Skeletal muscle cell (primary cell): Measurements from ENCODE around the gene ARID2.

Experiments
- DNase-seq: peaks from one replicate; pipeline ENCODE4 v3.0.0-alpha.2; 2010; ENCODE audit warnings: low read depth
- H3K4me3 ChIP-seq: 2 replicates; pipeline ENCODE4 v1.5.1; 2011; ENCODE audit warnings: low read depth, mild to moderate bottlenecking, control low read depth, low read length, moderate library complexity

The ARID2 gene

DNA sequence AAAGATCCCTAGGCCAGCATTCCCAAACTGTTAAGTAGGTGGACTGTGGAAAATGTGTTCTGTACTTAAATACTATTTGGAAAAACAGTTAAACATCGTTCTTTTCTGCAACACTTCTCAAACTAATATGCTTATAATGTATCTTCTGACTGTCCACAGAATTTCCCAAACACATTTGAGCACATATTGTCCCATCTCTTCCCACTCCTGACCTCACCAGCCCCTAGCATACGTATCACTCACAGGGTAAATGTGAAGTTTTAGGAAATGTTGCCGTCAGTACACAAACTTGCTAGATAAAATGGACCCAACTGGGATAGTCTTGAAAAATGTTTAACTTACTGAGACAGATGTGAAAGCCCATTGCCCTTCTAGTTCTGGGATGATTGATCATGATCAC is 27.7 kb downstream of the ARID2 start:
- H3K4me3 ChIP-seq: no peak overlapping the region
- no peak for DNase-seq

DNA sequence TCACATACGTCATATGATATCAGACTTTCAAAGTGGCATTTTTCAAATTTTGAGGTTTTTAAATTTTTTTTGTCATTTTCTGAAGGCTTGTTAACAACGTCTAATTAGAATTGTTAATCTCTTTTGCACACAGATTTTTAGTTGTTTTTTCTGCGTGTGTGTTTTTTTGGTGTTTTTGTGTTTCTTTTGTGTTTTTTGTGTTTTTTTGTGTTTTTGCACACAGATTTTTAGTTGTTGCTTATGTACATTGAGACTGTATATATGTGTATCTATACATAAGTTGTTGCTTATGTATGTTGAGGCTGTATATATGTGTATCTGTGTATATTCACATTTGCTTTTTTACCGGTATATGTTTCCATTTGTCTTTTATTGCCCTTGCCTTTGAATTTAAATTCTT is 30.8 kb downstream of the ARID2 start:
- DNase-seq: no peak
- H3K4me3 ChIP-seq: no peak overlapping the region

DNA sequence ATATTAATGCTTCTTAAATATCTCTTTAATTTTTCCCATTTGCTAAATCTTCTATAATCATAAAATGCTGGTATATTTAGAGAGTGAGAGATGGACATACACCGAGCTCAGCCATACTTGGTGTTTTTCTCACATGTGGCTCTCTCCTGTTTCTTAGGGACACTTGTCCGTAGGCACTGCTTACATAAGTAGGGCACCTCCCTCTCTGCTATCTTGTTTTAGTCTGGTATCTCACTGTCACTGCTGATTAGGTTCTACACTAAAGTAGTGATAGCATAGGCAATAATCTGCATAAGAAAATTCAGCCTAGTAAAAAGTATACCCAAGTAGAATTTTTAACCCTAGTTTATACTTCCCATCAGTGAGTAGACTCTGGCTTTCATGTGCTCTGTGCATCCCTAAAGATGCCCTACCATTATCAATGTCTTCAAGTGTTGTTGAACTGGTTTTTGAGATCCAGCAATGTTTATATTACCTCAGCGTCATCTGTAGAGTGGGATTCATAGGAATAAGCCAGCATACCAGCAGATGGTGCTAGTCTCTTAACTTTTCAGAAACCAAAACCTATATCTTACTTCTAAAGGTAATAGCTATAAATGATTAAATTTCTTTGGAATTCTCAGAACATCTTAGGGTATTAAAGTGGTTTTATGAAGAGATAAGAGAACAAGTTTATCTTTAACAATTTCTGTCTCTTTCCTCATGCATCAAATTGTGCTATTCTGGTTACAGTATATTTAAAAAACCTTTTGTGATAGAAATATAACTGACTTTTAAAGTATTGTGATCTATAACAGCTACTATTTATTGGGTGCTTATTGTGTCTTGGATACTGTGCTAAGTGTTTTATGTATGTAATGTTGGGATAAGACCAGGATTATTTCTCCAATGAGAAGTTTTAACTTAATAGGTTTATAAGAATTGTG is 32.9 kb downstream of the ARID2 start:
- DNase-seq: peak; percentile 20
- H3K4me3 ChIP-seq: no peak overlapping the region

DNA sequence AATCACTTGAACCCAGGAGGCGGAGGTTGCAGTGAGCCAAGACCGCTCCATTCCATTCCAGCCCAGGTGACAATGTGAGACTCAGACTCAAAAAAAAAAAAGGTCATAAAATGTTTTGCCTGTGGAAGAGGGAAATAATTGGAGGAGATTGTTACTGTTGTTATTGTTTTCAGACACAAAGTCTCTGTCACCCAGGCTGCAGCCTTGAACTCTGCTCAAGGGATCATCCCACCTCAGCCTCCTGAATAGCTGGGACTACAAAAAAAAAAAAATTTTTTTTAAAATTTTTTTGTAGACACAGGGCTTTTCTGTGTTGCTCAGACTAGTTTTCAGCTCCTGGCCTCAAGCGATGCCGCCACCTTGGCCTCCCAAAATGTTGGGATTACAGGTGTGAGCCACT is 33.9 kb downstream of the ARID2 start:
- no peak for DNase-seq
- H3K4me3 ChIP-seq: no peak overlapping the region

DNA sequence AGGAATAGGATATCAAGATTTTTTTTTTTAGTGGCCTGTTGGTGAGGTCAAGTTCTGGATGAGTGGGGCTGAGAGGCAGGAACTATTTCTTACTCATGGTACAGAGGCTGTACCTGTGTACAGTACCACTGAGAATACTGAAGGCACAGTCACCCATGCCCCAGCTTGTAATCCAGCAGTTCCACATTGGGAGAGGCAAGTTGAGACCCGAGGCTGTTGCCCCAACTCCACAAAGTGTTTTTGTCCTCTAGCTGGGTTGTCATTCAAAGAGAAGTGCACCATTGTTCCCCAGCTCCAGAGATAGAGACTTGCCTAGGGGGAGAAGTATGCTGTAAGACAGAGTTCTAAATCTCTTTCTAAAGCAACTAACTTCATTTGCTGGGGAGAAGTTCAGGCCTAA is 38.7 kb downstream of the ARID2 start:
- no peak overlapping the region for H3K4me3 ChIP-seq
- no peak for DNase-seq

DNA sequence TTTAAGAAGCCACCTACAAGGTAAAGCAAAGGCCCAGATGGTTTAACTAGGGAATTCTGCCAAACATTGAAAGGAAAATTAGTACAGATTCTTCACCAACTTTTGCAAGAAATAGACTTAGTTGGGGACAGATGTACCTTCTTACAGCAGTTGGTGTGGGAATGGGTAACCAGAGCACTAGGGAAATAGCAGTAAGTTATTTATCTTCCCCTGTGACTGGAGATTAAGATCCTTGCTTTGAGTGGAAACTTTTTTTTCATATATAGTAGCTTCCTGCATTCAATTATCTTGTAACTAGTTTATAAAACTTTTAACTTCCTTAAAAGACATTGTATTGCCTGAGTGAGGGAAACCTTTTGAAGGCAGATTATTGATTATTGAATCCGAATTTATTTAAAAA is 44.2 kb downstream of the ARID2 start:
- DNase-seq: no peak

DNA sequence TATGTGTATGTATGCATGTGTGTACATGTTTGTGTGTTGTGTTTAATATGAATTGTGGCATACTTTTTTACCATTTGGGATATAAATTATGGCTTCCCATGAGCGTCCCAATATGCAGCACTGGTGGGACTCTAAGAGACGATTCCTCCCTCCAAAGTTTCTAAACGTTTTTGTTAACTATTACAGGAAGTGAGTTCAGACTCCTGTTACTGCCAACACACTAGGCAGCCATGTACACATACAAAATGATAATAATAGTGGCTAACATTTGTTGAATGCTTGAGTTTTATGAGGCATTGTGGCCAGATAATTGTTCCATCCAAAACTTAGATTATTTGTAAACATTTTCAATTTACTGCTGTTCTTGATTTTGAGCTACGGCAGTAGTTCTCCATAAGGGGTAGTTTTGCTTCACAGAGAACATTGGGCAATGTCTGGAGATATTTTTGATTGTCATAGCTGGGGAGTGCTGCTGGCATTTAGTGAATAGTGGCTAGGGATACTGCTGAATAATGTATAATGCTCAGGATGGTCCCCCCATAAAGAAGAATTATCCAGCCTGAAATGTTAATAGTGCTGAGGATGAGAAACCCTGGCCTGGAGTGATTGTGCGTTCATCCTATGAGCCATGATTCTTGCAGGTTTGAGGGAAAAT is 45.1 kb downstream of the ARID2 start:
- no peak overlapping the region for H3K4me3 ChIP-seq
- no peak for DNase-seq

More for the DNA sequence above, 44.2 kb downstream of the ARID2 start:
- no peak overlapping the region for H3K4me3 ChIP-seq

DNA sequence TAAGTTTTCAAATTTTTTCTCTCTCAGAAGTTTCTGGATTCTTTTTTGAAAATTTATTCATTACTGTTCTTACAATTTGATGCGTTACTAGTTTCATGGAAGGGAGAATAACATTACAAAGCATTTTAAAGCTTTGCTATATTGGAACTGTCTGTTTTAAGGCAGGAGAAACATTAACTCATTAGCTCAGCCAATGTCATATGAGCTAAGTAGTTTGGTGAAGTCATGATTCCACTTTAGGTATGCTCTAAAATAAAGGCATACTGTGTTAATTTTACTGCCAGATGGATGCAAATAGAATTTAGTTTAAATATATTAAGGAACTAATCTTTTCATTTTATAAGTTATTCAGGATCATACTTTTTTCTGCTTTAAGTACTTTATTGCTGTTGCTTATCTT is 46.0 kb downstream of the ARID2 start:
- DNase-seq: no peak
- no peak overlapping the region for H3K4me3 ChIP-seq

DNA sequence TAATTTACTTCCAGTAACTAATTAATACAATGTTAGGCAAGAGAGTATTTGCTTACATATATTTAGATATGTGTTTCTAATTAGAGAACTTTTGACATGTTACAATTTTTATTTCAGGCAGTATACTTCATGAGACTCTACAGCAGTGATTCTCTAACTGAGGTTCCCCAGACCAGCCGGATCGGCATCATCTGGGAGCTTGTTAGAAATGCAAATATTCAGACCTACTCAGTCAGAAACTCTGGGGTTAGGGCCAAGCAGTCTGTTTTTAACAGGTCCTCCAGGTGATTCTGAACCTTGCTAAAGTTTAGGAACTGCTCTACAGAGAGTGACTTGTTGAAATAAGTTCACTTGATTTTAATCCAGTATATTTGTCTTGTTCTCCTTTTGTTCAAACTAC is 46.5 kb downstream of the ARID2 start:
- no peak overlapping the region for H3K4me3 ChIP-seq
- no peak for DNase-seq

DNA sequence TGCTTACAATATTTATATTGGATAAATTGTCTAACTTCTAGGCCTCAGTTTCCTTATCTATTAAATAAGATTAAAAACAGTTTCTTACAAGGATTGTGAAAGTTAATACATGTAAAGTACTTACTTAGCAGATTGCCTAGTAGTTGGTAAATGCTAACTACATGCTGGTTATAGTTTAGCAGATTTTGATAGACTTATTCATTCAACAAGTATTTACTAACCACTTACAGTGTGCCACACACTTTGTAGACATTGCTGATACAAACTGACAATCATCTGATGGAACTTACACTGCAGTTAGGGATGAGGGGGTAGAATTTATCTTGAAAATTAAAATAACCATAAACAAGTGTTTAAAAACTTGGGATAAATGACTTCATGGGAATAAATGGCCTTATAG is 50.4 kb downstream of the ARID2 start:
- no peak for DNase-seq
- no peak overlapping the region for H3K4me3 ChIP-seq

DNA sequence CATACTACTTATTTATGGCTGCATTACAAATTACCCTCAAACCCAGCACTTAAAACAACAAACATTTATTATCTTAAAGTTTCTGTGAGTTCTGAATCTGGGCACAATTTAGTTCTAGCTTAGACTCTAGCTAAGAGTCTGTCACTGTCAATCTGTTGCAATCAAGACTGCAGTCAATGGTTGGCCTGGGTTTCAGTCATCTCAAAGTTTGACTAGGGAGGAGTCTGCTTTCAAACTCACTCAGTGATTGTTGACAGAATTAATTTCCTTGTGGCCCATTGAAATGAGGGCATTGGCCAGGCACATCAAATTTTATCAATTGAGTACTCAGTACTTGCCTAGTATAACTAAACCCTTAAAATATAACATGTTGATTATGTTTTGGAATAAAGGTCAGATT is 51.6 kb downstream of the ARID2 start:
- no peak for DNase-seq

DNA sequence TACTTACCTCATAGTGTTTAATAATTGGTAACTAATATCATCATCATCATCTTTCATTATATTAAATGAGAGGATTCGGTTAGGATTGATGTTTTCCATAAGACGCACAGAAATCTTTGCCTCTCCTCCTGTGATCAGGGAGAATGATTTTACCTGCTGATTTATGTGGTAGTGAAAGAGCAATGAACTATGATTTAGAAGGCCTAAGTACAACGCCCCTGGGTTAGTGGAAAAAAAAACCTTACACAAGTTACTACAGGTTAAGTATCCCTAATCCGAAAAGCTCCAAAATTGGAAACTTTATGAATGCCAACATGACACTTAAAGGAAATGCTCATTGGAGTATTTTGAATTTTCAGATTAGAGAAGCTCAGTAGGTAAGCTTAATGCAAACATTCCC is 55.8 kb downstream of the ARID2 start:
- no peak for DNase-seq
- no peak overlapping the region for H3K4me3 ChIP-seq

More for the DNA sequence above, 51.6 kb downstream of the ARID2 start:
- H3K4me3 ChIP-seq: no peak overlapping the region

DNA sequence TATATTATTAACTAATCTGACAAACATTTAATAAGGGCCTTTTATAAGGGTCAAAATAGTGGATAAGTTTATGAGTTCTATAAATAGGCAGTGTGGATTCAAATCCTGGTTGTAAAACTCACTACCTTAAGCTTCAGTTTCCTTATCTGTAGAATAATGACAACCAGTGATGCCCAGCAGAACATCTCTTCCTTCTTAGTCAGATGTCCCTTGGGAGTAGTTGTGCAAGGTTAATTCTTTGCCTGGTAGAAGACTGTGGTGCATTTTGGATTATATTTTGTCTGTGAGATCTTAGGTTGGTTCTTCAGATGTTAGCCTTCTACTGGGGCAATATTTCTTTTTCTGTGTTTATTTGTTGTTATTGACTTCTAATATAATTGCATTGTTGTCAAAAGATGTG is 59.5 kb downstream of the ARID2 start:
- H3K4me3 ChIP-seq: no peak overlapping the region
- peak; percentile 69 for DNase-seq

DNA sequence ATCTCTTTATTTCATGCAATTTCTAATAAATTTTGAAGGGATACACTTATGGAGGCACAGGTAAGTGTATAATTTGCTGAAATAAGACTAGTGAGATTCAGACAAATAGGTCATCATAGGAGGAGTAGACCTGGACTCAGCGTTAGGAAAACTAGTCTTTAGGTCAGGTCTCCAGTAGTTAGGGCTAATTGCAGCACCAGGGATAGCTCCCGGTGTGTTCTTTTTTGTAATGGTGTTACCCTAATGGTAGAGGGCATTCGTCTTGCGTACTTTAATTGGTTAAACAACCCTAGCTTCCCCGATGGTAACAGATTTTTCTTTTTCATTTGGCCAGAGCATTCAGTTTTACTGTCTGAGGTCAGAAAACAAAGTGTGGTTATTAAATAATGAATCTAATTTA is 64.9 kb downstream of the ARID2 start:
- DNase-seq: no peak
- no peak overlapping the region for H3K4me3 ChIP-seq

DNA sequence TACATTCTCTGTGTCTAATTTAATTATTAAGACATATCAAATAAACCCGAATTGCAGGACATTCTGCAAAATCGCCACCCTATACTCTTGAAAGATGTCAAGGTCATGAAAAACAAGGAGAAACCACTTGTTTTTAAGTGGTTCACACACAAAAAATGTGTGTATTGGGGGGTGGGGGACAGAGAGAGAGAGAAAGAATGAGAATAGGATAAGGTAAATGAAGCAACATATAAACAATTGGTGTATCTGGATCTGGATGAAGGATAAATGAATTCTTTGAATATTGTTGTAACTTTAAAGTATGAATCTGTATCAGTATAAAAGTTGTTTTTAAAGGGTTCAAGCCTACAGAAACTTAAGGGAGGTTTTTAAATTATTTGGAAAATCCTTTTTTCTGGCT is 72.1 kb downstream of the ARID2 start:
- DNase-seq: no peak

DNA sequence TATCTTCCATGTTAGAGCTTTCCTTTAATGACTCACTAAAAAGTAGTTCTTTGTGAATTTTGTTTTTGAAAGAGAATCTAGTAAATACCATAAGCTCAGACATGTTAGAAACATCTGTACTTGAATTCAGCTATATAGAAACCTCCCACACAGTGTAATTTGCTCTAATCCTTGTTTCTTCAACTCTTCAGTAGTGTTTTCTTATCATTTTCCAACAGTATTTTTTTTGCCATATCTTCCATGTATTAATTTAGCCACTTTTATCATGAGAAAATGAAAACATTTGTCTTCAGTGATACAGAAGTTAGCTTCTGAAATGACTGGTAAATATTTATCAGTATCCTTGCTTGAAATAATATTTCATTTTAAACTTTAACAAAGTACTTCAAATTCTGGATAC is 73.6 kb downstream of the ARID2 start:
- no peak overlapping the region for H3K4me3 ChIP-seq

More for the DNA sequence above, 72.1 kb downstream of the ARID2 start:
- no peak overlapping the region for H3K4me3 ChIP-seq

DNA sequence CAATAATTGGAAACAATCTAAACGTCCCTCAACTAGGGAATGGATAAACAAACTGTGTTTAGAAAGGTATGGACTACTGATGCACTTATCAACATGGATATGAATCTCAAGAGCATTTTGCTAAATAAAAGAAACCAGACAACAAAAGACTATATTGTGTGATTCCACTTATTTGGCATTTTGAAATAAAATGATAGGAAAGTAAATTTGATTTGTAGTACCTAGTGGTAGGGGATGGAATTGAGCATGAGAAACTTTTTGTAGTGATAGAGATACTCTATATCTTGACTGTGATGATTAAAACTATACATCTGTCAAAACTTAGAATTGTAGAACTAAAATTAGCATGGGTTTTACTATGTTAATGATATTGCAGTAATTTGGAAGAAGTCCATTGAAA is 87.1 kb downstream of the ARID2 start:
- no peak overlapping the region for H3K4me3 ChIP-seq
- DNase-seq: no peak

More for the DNA sequence above, 73.6 kb downstream of the ARID2 start:
- no peak for DNase-seq

DNA sequence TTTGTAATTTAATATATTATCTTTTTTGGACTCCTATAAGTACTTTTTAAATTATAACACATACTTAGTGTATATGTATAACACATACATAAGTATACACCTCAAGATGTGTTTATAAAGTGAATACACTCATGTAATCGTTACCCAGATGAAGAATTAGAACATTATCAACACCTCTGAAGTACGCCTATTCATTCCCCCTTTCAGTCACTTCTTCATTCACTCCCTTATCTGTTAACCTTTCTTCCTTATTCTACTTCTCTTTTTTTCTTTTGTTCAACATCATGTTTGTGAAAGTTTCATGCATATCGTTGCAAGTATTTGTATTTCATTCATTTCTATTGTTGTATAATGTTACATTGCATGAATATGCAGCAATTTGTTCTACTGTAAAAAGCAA is 98.5 kb downstream of the ARID2 start:
- no peak for DNase-seq
- H3K4me3 ChIP-seq: no peak overlapping the region

DNA sequence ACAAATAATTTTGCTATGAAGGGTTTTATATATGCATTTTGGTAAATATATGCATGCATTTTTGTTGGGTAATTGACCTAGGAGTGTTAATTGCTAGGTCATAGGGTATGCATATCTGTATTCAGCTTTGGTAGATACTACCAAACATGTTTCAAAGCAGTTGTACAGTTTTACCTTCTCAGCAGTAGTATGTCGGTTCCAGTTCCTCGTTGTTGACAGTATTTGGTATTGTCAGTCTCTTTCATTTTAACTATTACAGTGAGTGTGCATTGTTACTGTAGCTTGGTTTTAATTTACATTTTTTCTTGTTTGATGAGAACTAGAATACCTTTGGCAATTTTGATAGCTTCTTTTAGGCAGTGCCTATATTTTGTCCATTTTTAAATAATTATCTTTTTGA is 98.9 kb downstream of the ARID2 start:
- DNase-seq: no peak
- H3K4me3 ChIP-seq: no peak overlapping the region

DNA sequence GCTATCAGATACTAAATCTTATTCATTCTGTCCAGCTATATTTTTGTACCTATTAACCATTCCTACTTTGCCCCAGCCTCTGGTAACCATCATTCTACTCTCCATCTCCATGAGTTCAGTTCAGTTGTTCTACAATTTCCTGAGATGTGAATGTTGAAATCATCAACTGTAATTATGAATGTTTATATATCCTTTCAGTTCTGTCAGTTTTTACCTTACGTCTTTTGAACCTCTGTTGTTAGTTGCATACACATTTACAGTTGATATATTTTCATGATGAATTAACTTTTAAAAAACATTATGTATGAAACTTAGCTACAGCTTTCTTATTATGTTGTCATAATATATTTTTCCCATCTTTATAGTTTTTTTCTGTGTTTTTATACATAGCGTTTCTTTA is 102.1 kb downstream of the ARID2 start:
- no peak overlapping the region for H3K4me3 ChIP-seq
- no peak for DNase-seq

DNA sequence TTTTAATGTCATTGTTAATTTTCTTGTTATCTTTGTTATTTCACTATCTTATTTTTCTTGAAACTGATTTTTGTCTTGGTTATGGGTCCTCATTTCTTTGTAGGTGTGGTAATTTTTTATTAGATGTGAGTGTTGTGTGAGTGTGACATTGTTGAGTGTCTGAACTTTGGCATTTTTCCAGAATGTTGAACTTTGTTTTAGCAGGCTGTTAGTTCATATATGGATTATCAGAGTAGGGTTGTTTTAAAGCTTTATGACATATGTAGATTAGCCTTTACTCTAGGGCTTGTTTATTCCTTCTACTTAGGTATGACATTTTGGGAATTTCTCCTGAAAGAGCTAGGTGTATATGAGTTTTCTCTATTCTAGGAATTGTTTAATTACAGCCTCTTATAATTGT is 103.9 kb downstream of the ARID2 start:
- H3K4me3 ChIP-seq: no peak overlapping the region
- no peak for DNase-seq
